GM12892 (cell line): ENCODE measurements around the gene MMAB. TPM values are rescaled to one million over a fixed set of nuclear protein-coding genes. Genes with fewer than 3 reads are reported as not detected.
A peak's percentile ranks its signal among the peaks of the same experiment; 100 is the strongest.

ENCODE experiments used
- DNase-seq: peaks from one replicate; pipeline ENCODE4 v3.0.0; 2011; ENCODE audit not compliant: insufficient read length
- FAIRE-seq: peaks from 2 replicates; lab custom pipeline; 2011; peaks lifted over from hg19 to GRCh38; lab: Jason Lieb, UNC
- POLR2A ChIP-seq: IDR thresholded peaks from 2 replicates; pipeline ENCODE4 v1.6.1; 2011; ENCODE audit warnings: low read depth, low read length, control low read depth
- POLR2AphosphoS5 ChIP-seq: IDR thresholded peaks from 2 replicates; pipeline ENCODE4 v1.6.1; 2011; ENCODE audit warnings: low read depth, low read length, control low read depth
- TAF1 ChIP-seq: IDR thresholded peaks from 2 replicates; pipeline ENCODE4 v1.6.1; 2011; ENCODE audit warnings: low read depth, mild to moderate bottlenecking, control low read depth, low read length, borderline replicate concordance
- polyA plus RNA-seq: library from polyadenylated mRNA; unstranded; fragments of >200 nt; gene quantifications from one replicate; pipeline ENCODE4 v1.2.1, GENCODE V29; 2012; ENCODE audit warnings: missing spikeins, inconsistent platforms; ENCODE audit not compliant: missing spikeins

MMAB gene
- polyA plus RNA-seq, result 40.2 TPM

DNA sequence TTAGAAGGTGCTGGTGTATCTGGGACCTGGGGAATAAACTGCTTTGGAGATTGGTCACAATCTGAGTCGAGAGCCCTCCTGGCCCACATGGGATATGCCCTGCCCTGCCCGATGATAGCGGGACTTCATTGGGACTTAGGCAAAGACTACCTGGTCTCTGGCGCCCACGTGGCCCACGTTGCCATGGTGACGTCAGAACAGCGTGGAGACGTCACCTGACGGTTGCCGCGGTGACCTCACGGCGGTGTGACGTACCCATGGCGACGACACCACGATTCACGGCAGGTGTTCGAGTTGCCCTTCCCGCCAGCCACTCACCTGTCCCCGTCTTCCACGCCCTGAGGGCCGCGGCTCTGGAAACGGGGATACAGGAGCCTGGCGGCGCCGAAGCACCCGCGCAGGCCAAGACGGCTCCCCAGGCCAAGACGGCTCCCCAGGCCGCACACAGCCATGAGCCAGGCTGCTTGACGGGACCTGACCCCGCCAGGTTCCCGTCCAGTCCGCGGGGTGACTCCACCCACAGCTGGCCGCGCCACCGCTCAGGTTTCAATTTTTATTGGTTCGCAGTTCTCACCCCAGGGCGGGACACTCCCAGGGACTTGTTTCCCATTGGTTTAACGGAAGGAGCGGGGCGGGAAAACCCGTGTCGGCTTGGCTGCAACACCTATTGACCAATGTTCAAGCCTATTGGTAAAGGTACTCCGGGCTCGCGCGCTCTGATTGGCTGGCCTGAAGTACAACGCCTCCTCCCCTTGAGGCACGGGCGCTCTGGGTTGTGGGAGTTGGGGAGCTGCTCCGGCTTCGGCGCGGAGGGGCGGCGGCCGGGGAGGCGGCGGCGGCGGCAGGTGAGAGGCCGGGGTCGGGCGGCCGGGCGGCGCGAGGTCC is at the start of gene MMAB, which contains the start of gene MVK:
TSS of gene MMAB (minus strand) at position 476 of the 885 bp plus-strand sequence. CDS start at position 452, 24 bp downstream.
TSS of gene MVK (plus strand) at position 766 of the 885 bp plus-strand sequence. CDS start 1,029 bp downstream, outside the sequence.
- TF ChIP-seq TAF1, result no peak
- peak; percentile 55; the same call in 1 of the 2 replicates for TF ChIP-seq POLR2AphosphoS5
- TF ChIP-seq POLR2A, result peak; percentile 83
- DNase-seq (peak; percentile 97), FAIRE-seq (peak; percentile 97)

DNA sequence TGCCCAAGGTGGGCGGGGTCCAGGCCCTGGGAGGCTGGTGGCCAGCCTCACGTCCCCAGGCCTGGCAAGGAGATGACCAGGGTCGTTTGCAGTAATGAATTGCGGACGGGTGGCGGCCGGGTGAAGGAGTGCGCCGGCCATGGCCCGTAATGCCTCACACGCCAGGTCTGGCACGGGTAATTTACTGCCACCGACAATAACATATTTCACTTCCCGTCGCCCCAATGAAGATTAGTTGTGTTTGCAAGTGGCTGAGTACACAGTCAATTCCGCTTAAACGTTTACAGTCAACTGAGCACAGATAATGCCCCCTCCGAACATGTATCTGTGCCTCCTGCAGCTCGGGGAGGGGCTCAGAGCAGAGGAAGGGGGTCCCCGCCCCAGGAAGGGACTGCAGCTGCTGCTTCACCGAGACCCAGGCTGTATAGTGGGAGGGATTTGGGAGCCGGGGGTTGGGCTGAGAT is 48.6 kb upstream of the MMAB start:
- FAIRE-seq (no peak), DNase-seq (no peak)
- no peak for TF ChIP-seq TAF1
- TF ChIP-seq POLR2AphosphoS5, result no peak
- no peak for TF ChIP-seq POLR2A

DNA sequence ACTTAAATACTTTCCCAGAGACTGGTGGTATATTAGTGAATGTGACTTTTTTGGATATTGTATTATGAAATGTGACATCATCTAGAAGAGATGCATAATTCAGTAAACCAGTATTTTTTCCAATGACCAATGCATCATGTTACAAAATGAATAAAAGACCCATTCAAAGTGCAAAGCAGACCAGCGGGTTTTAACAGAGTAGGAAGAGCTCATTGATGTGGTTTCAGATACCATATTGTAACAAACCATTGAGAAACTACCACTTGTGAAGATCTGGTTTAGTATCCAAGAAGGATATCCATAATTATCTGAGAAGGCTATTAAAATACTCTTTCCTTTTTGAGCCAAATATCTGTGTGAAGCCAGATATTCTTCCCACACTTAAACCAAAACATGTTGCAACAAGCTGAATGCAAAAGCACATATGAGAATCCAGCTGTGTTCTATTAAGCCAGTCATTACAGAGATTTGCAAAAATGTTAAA is 47.9 kb upstream of the MMAB start:
- DNase-seq (no peak), FAIRE-seq (no peak)
- no peak for TF ChIP-seq POLR2AphosphoS5
- no peak for TF ChIP-seq TAF1
- TF ChIP-seq POLR2A, result no peak

DNA sequence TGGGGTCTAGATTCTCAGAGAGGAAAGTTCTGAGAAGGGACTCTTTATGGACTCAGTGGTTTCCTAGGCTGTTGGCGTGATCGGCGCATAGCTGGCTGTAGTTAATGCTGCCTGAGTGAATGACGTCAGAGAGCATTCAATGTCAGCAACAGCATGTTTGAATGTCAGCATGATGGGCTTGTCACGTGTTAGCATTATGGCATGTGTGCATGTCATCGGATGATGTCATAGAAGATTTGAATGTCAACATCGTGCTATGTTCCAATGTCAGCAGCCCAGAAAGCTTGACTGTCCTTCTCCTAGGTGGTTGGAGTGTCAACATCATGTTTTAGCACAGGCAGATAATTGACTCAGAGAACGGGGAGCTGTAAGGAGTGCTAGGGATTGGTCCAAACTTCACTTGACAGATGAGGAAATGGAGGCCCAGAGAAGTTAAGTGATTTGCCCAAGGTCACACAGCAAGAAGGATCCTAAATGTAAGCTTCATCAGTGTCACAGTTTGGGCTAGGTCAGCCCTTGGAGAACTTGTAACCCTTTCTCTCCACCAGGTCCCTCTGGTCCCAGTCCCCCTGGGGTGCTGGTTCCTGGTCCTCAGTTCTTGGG is 45.8 kb upstream of the MMAB start:
- FAIRE-seq, result no peak
- TF ChIP-seq TAF1 (no peak), POLR2A (no peak), POLR2AphosphoS5 (no peak)
- DNase-seq, result no peak

DNA sequence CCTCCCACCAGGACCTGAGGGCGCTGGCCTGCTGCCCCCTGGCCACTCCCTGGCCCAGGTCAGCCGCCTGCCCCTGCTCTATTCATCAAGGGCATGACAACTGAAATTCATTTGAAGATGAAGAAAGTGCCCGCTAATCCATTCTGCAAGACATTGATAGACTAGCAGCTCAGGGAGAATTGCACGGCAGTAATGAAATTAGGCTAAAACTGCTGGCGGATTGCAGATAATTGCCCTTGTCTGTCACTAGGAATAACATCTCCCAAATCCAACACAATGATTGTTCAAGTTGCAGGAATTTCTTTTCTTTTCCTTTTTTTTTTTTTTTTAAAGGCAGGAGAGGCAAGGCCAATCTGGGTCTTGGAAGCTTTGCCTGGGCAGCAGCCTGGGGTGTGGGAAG is 44.8 kb upstream of the MMAB start:
- TF ChIP-seq POLR2A (no peak), POLR2AphosphoS5 (no peak), TAF1 (no peak)
- no peak for FAIRE-seq
- no peak for DNase-seq

DNA sequence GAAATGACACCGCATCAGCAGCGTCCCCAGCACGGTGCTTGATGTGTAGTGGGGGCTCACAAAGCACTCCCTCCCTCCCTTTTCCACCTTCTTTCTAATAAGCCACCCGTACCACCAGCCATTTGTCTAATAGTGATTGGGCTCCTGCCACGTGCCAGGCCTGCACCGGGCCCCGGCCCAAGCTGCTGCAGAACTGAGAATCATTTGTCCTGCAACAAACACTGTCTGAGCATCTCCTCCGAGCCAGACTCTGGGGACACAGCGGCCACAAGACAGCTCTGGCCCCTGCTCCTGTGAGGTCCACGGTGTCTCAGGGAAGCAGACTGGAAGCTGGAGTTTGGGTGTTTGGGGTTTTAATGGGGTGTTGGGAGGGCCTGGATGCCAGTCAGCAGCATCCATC is 44.2 kb upstream of the MMAB start:
- FAIRE-seq (no peak), DNase-seq (no peak)
- TF ChIP-seq TAF1 (no peak), POLR2AphosphoS5 (no peak), POLR2A (no peak)

DNA sequence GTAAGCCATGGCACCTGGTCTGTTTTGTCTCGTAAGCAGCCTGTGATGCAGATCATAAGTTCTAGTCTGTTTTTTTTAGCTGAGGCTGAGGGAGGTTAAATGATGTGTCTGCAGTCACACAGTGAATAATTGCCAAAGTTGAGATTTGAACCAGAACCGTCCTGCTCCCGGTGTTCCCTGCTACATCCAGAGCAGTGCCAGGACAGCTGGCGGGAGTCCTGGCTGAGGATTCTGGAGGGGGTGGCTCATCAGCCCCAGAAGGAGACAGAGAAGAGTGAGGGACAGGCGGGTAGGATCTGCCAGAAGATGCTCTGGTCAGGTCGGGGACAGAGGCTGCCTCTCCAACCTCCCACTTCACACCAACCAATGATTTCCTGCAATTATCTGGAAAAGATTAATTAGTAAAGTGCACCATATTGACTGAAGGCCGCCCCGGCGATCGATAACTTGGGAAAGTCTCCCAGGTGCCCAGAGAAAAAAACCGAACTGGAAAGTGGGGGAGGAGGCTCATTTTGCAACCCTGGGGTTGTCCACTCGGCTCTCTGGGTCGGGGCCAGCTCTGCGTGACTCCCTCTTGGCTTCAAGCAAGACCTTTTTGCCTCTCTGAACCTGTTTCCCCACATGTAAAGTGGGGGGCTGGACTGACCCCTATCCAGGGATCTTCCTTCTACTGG is 42.4 kb upstream of the MMAB start:
- no peak for DNase-seq
- TF ChIP-seq POLR2A (no peak), TAF1 (no peak), POLR2AphosphoS5 (no peak)
- FAIRE-seq, result no peak

DNA sequence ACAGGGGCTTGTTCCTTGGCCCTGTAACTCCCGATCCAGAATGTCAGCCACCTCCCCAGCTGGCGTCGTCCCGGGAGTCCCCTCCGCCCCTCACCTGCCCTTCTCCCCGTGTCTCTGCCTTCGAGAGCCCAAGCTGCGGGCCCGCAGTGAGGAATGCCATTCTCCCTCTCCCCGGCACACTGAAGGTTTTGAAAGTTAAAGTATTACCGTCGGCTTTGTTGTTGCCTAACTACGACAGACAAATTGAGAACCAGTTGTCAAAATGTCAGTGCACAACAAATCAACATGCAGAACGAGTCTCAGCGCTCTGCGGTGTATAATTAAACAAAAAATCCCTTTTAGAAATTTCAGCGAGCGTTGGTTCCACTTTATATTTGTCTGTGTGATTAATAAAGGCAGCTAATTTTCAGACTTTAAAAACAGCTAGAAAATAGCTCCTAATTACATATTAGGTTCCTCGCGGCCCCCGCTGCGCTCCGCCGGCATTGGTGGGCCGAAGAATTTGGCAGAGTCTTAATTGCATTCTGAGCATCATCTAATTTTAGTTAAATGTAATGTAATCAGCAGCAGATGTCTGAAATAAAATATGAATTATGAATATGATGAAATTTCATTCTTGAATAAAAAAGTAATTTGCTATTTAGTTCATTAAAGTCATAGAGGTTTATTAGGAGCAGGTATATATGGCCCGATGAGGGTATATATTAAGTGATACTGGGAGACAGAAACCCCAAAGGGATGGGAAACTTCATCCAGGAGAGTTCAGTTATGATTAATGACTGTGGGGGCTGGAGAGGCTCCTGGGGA is 40.5 kb upstream of the MMAB start:
- TF ChIP-seq TAF1 (no peak), POLR2A (no peak), POLR2AphosphoS5 (no peak)
- DNase-seq (no peak), FAIRE-seq (no peak)

DNA sequence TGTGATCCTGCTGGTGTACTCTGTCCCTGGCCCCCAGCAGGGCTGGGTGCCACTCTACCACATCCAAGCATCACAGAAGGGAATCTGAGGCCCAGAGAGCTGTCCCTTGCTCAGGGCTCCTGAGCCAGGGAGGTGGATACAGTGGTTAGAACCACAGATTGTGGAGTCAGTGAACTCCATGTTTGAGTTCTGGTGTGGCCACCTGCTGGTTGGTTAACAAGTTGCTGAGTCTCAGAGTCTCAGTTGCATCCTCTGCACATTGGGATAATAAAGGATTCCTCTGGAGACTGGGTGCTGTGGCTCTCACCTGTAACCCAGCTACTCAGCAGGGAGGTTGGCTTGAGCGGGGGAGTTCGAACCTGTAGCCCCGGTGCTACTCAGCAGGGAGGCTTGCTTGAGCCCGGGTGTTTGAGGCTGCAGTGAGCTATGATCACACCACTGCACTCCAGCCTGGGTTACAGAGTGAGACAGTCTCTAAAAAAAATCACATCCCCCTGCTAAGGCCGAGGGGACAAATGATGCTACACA is 39.7 kb upstream of the MMAB start:
- FAIRE-seq, result no peak
- no peak for DNase-seq
- TF ChIP-seq POLR2A (no peak), POLR2AphosphoS5 (no peak), TAF1 (no peak)

DNA sequence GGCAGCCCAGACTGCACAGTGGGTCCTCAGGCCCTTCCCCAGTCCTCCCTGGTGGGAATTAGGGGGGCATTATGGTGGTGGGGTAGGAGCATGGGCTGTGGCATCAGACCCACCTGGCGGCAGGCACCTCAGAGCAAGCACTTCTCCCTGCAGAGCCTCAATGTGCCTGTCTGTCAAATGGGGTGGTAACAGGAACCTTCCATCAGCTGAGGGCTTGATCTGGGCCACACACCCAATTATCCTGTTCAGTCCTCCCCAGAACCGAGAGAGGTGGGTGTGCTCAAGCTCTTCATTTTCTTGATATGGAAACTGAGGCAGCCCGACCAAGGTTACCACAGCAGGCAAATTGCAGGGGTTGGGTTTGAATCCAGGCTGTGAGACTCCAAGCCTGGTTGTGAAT is 38.7 kb upstream of the MMAB start:
- TF ChIP-seq POLR2A, result no peak
- no peak for TF ChIP-seq TAF1
- no peak for TF ChIP-seq POLR2AphosphoS5
- no peak for DNase-seq
- FAIRE-seq, result no peak
